Activated T-cell treated with anti-CD3 and anti-CD28 coated beads for 1 hour (primary cell): ENCODE data around the gene PDHA2.
"Not testable (repeated sequence)": the region's sequence is repeated elsewhere in the genome, so short reads cannot be mapped to it uniquely, and the experiment has no call there.

Experiments used
- DNase-seq: peaks from one replicate; pipeline ENCODE4 v3.0.0-alpha.2; 2020; ENCODE audit warnings: low read depth

PDHA2 gene

GRCh38 chr4:95839891-95840290 is at the start of gene PDHA2:
PDHA2 (plus strand) TSS chr4:95840093; CDS start chr4:95840151, 58 bp downstream.
- no peak for DNase-seq

GRCh38 chr4:95798003-95798402 is 41.9 kb upstream of the PDHA2 start:
- DNase-seq = no peak

- DNase-seq = no peak
These were observed 41.2 kb upstream of the PDHA2 start for GRCh38 chr4:95798727-95799126.

GRCh38 chr4:95821867-95822266 is 18.0 kb upstream of the PDHA2 start:
- DNase-seq = no peak

GRCh38 chr4:95825546-95825945 is 14.3 kb upstream of the PDHA2 start:
- no peak for DNase-seq

- no peak for DNase-seq
These were observed 9.2 kb upstream of the PDHA2 start for GRCh38 chr4:95830651-95831050.

GRCh38 chr4:95831166-95831565 is 8.7 kb upstream of the PDHA2 start:
- DNase-seq = no peak

GRCh38 chr4:95833711-95834194 is 6.1 kb upstream of the PDHA2 start:
- no peak for DNase-seq

- DNase-seq = no peak
These were observed 4.2 kb upstream of the PDHA2 start for GRCh38 chr4:95835672-95836071.

GRCh38 chr4:95838192-95838591 is 1.7 kb upstream of the PDHA2 start:
- DNase-seq = no peak

- no peak for DNase-seq
These were observed 8.1 kb downstream of the PDHA2 start for GRCh38 chr4:95847908-95848460.

GRCh38 chr4:95850161-95850560 is 10.3 kb downstream of the PDHA2 start:
- no peak for DNase-seq

GRCh38 chr4:95857761-95858160 is 17.9 kb downstream of the PDHA2 start:
- DNase-seq = no peak

GRCh38 chr4:95867919-95868318 is 28.0 kb downstream of the PDHA2 start:
- no peak for DNase-seq

GRCh38 chr4:95869414-95869813 is 29.5 kb downstream of the PDHA2 start:
- DNase-seq = not testable (repeated sequence)

GRCh38 chr4:95869961-95870500 is 30.1 kb downstream of the PDHA2 start:
- DNase-seq = no peak

- DNase-seq = no peak
These were observed 37.7 kb downstream of the PDHA2 start for GRCh38 chr4:95877636-95878035.

GRCh38 chr4:95887551-95887950 is 47.7 kb downstream of the PDHA2 start:
- DNase-seq = no peak

- DNase-seq = no peak
These were observed 49.8 kb downstream of the PDHA2 start for GRCh38 chr4:95889662-95890061.
